ENCODE results near the gene SMARCB1.

The SMARCB1 gene

GRCh38 chr22:23786752-23787599, at the start of gene SMARCB1:
SMARCB1 (plus strand) TSS chr22:23786966; CDS start chr22:23787170, 204 bp downstream.
- peak; percentile 87 for DNase-seq (ENCODE audit: low read depth)

GRCh38 chr22:23737696-23738095, 49.1 kb upstream of the SMARCB1 start:
- DNase-seq (ENCODE audit: low read depth) = no peak

- DNase-seq (ENCODE audit: low read depth) = no peak
Observed at GRCh38 chr22:23742505-23743264, 44.1 kb upstream of the SMARCB1 start.

GRCh38 chr22:23743303-23743705, 43.5 kb upstream of the SMARCB1 start:
- no peak for DNase-seq (ENCODE audit: low read depth)

- no peak for DNase-seq (ENCODE audit: low read depth)
Observed at GRCh38 chr22:23744001-23744400, 42.8 kb upstream of the SMARCB1 start.

- DNase-seq (ENCODE audit: low read depth) = no peak
Observed at GRCh38 chr22:23744485-23744884, 42.3 kb upstream of the SMARCB1 start.

- DNase-seq (ENCODE audit: low read depth) = no peak
Observed at GRCh38 chr22:23745791-23746190, 41.0 kb upstream of the SMARCB1 start.

- no peak for DNase-seq (ENCODE audit: low read depth)
Observed at GRCh38 chr22:23749841-23750301, 36.9 kb upstream of the SMARCB1 start.

GRCh38 chr22:23750367-23750713, 36.4 kb upstream of the SMARCB1 start:
- DNase-seq (ENCODE audit: low read depth) = no peak

- peak; percentile 58 for DNase-seq (ENCODE audit: low read depth)
Observed at GRCh38 chr22:23750714-23751440, 35.9 kb upstream of the SMARCB1 start, which contains the start of gene ZNF70. ZNF70 (minus strand) TSS chr22:23751112; CDS start chr22:23745140, 5,972 bp downstream.

GRCh38 chr22:23751441-23751996, 35.2 kb upstream of the SMARCB1 start:
- no peak for DNase-seq (ENCODE audit: low read depth)

GRCh38 chr22:23752090-23752691, 34.6 kb upstream of the SMARCB1 start:
- no peak for DNase-seq (ENCODE audit: low read depth)

- DNase-seq (ENCODE audit: low read depth) = no peak
Observed at GRCh38 chr22:23752750-23753149, 34.0 kb upstream of the SMARCB1 start.

- no peak for DNase-seq (ENCODE audit: low read depth)
Observed at GRCh38 chr22:23753385-23753784, 33.4 kb upstream of the SMARCB1 start.

GRCh38 chr22:23754220-23754919, 32.4 kb upstream of the SMARCB1 start, which contains the start of gene VPREB3:
VPREB3 (minus strand) TSS chr22:23754425; CDS start chr22:23754363, 62 bp downstream.
- DNase-seq (ENCODE audit: low read depth) = no peak

GRCh38 chr22:23754980-23755636, 31.7 kb upstream of the SMARCB1 start:
- no peak for DNase-seq (ENCODE audit: low read depth)

- no peak for DNase-seq (ENCODE audit: low read depth)
Observed at GRCh38 chr22:23755711-23756110, 31.1 kb upstream of the SMARCB1 start.

- no peak for DNase-seq (ENCODE audit: low read depth)
Observed at GRCh38 chr22:23756891-23757290, 29.9 kb upstream of the SMARCB1 start.

- no peak for DNase-seq (ENCODE audit: low read depth)
Observed at GRCh38 chr22:23759566-23759965, 27.2 kb upstream of the SMARCB1 start.

GRCh38 chr22:23760056-23760455, 26.7 kb upstream of the SMARCB1 start:
- no peak for DNase-seq (ENCODE audit: low read depth)
